ENCODE data around the gene TTK. TPM values are rescaled to one million over a fixed set of nuclear protein-coding genes. Genes with fewer than 3 reads are reported as not detected.

TTK gene
- total RNA-seq, result under 1 TPM in 1 of 4 donors, not detected in 3; 0.15 TPM
- polyA plus RNA-seq, result under 1 TPM; 0.10 to 0.22 (median 0.14) TPM
- long read RNA-seq, donor 1, result 0 reads
- long read RNA-seq, donor 2, result 0 reads

DNA sequence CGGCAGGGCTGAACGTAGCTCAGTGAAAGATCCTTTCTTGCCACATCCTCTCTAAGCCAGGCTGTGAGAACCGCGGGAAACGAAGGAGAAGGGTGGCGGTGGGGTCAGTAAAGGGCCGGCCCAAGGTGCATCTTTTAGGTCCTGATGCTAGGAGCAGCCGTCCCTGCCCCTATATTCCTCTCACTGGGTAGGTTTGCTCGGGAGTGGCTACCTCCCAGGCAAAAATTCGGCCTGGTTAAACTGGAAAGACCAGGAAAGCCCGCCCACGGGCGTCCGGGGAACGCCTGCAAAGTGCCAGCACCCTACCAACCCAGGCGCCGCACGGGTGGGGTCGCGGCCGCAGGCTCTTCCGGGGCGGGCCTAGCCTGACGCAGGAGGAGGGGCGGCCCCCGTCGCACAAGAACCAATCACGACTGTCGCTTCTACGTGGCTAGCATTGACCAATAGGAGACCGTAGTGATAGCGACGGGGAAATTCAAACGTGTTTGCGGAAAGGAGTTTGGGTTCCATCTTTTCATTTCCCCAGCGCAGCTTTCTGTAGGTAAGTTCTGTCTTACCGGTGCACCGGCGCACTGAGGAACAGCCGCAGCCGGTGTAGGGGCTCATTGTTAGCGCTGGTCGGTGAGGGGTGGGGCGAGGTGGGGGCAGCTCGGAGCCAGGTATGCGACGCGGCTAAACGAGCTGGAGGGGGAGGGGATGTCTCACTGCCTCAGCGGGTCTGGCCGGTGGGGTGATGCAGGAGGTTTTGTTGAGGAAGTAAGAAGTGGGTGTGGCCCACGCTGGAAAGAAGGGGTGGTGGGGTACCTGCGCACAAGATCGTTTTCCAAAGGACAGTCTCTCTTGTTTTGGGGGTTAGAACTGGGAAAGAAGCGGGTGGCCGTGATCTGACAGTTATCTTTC is at the start of gene TTK:
Gene TTK, plus strand, starts transcription at position 477 of the 900 bp plus-strand sequence. CDS start 1,195 bp downstream, outside the sequence.
- peak within 1 kb of the TSS; percentile 75 for H3K27ac ChIP-seq
- no peaks in the 10 kb centered on the region for H3K36me3 ChIP-seq (ENCODE audit: insufficient read depth in 1 of 2, low read depth in 1 of 2)
- TF ChIP-seq CTCF (IDR thresholded peaks at IDR 0.05), result no peak
- 0 to 1% (median 0%) methylated on average over 55 to 56 of the region's 56 CpGs for WGBS, 3 donors
- intact Hi-C loops (cut with DNase I), result no loop called here
- DNase-seq, result peak; percentile 92 to 95
- peaks cover 0 to 3% (median 0%) of the 10 kb centered on the region in 3 donors for H3K27me3 ChIP-seq (ENCODE audit: insufficient read depth in 3 of 3, low read length in 2 of 3)
- no peaks in the 10 kb centered on the region for H3K9me3 ChIP-seq
- no peaks in the 10 kb centered on the region for H3K4me1 ChIP-seq
- H3K4me3 ChIP-seq, result peak within 1 kb of the TSS; percentile 82
- peak; percentile 100 for ATAC-seq

DNA sequence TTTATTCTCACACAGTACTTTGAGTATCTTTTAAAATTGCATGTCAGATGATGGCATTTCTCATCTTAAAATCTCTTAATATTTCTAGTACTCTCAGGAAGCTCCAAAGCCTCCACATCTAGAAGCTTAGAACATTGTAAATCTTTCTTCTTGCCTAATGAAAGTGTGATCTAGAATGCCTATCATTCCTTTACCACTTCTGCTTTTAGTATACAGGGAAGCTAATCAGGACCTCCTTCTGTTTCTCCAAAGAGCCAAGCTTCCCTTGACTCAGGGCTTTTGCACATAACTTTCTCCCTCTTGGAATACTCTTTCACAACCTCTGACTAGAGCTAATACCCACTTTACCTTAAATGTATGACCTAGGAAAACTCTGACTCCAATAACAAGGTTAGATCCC is 49.6 kb upstream of the TTK start:
- no peak overlapping the region for H3K27ac ChIP-seq
- ATAC-seq, result no peak
- no peaks in the 10 kb centered on the region for H3K36me3 ChIP-seq (ENCODE audit: insufficient read depth in 1 of 2, low read depth in 1 of 2)
- H3K9me3 ChIP-seq, result no peaks in the 10 kb centered on the region
- intact Hi-C loops (cut with DNase I), result no loop called here
- TF ChIP-seq CTCF (IDR thresholded peaks at IDR 0.05), result no peak
- no peaks in the 10 kb centered on the region for H3K4me1 ChIP-seq
- no peak overlapping the region for H3K4me3 ChIP-seq
- peaks cover 0 to 2% (median 0%) of the 10 kb centered on the region in 3 donors for H3K27me3 ChIP-seq (ENCODE audit: insufficient read depth in 3 of 3, low read length in 2 of 3)
- DNase-seq, result no peak

DNA sequence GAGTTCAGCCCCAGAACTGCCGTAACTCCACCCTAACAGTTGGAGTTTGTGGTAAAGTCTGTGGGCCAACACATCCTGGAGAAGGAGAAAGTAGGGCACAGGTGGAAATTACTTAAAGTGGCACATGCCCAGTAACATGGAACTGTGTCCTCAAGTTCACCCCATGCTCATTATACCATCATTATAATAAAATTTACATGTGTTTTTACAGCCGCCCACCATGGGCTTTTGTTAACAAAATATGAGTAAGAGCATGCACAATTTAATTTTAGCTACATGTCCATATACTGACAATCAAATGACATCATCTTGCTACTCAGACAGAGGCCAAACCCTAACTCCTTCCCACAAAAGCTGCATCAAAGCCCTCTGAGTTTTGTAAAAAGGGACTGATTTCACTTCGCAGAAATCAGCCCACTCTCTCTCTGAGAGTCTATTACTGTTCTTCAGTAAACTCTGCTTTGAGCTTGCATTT is 39.8 kb upstream of the TTK start:
- intact Hi-C loops (cut with DNase I), result no loop called here
- Histone ChIP-seq H3K36me3 (ENCODE audit: insufficient read depth in 1 of 2, low read depth in 1 of 2) (no peaks in the 10 kb centered on the region), H3K27me3 (ENCODE audit: insufficient read depth in 3 of 3, low read length in 2 of 3) (no peaks in the 10 kb centered on the region), H3K4me1 (no peaks in the 10 kb centered on the region), H3K27ac (no peak overlapping the region), H3K4me3 (no peak overlapping the region), H3K9me3 (peaks cover 12% of the 10 kb centered on the region)
- 84 to 88% (median 86%) methylated on average over 3 of the region's 3 CpGs for whole genome bisulfite sequencing, 3 donors
- TF ChIP-seq CTCF (IDR thresholded peaks at IDR 0.05), result no peak
- ATAC-seq (no peak), DNase-seq (no peak)

DNA sequence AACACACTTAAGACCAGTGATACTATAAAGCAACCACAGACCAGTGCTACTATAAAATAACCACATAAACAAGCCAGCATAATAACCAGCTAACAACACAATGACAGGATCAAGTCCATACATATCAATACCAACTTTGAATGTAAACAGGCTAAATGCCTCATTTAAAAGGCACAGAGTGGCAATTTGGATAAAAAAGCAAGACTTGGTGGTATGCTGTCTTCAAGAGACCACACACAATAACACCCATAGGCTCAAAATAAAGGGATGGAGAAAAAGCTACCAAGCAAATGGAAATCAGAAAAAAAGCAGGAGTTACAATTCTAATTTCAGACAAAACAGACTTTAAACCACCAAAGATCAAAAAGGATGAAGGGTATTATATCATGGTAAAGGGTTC is 37.3 kb upstream of the TTK start:
- H3K9me3 ChIP-seq, result peaks cover 16% of the 10 kb centered on the region
- ATAC-seq, result no peak

More for the DNA sequence above, 37.3 kb upstream of the TTK start:
- Histone ChIP-seq H3K27ac (no peak overlapping the region), H3K4me3 (no peak overlapping the region), H3K36me3 (ENCODE audit: insufficient read depth in 1 of 2, low read depth in 1 of 2) (no peaks in the 10 kb centered on the region), H3K27me3 (ENCODE audit: insufficient read depth in 3 of 3, low read length in 2 of 3) (no peaks in the 10 kb centered on the region), H3K4me1 (no peaks in the 10 kb centered on the region)
- TF ChIP-seq CTCF (IDR thresholded peaks at IDR 0.05), result no peak
- intact Hi-C loops (cut with DNase I), result no loop called here
- DNase-seq, result no peak

All from psoas muscle (tissue), 8 donors.